ENCODE data around the gene MAML2. TPM values are rescaled to one million over a fixed set of nuclear protein-coding genes. Genes with fewer than 3 reads are reported as not detected.

The MAML2 gene
- total RNA-seq, 2 experiments from 2014 or later = 11.8 to 12.5 TPM

- DNase-seq (no peak), ATAC-seq (no peak)
- peaks cover 7% of the 10 kb centered on the region for H3K4me1 Mint-ChIP-seq (ENCODE audit: low read depth)
- peaks cover 10% of the 10 kb centered on the region for H3K36me3 Mint-ChIP-seq (ENCODE audit: low read depth)
- ChIA-PET CTCF (interaction anchor here (0.9 kb wide), 1 partner anchor 71 kb away, joined by 3 read pairs; no protein-coding TSS in a partner anchor), POLR2A (no interaction called here)
- TF ChIP-seq, protein P1, sequence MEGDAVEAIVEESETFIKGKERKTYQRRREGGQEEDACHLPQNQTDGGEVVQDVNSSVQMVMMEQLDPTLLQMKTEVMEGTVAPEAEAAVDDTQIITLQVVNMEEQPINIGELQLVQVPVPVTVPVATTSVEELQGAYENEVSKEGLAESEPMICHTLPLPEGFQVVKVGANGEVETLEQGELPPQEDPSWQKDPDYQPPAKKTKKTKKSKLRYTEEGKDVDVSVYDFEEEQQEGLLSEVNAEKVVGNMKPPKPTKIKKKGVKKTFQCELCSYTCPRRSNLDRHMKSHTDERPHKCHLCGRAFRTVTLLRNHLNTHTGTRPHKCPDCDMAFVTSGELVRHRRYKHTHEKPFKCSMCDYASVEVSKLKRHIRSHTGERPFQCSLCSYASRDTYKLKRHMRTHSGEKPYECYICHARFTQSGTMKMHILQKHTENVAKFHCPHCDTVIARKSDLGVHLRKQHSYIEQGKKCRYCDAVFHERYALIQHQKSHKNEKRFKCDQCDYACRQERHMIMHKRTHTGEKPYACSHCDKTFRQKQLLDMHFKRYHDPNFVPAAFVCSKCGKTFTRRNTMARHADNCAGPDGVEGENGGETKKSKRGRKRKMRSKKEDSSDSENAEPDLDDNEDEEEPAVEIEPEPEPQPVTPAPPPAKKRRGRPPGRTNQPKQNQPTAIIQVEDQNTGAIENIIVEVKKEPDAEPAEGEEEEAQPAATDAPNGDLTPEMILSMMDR (IDR thresholded peaks at IDR 0.05) = no peak
- intact Hi-C loops (cut with micrococcal nuclease) = no loop called here
- no peak overlapping the region for H3K27ac Mint-ChIP-seq
- no peak overlapping the region for H3K4me3 Mint-ChIP-seq
- H3K9me3 Mint-ChIP-seq = no peaks in the 10 kb centered on the region
- H3K27me3 Mint-ChIP-seq = no peaks in the 10 kb centered on the region
These were observed 349.3 kb downstream of the MAML2 start for GRCh38 chr11:95993438-95994298.

- POLR2A ChIA-PET = no interaction called here
- no peak for DNase-seq
- peaks cover 17% of the 10 kb centered on the region for H3K36me3 Mint-ChIP-seq (ENCODE audit: low read depth)
- no peak overlapping the region for H3K4me3 Mint-ChIP-seq
- peaks cover 9% of the 10 kb centered on the region for H3K4me1 Mint-ChIP-seq (ENCODE audit: low read depth)
- TF ChIP-seq, protein P1 (IDR thresholded peaks at IDR 0.05) = no peak
- intact Hi-C loops (cut with micrococcal nuclease) = no loop called here
- no peaks in the 10 kb centered on the region for H3K27me3 Mint-ChIP-seq
- no peaks in the 10 kb centered on the region for H3K9me3 Mint-ChIP-seq
- ATAC-seq = no peak
- no peak overlapping the region for H3K27ac Mint-ChIP-seq
- CTCF ChIA-PET = no interaction called here
These were observed 351.4 kb downstream of the MAML2 start for GRCh38 chr11:95991545-95991944.

GRCh38 chr11:95991101-95991500 is 351.9 kb downstream of the MAML2 start:
- no peak overlapping the region for H3K4me3 Mint-ChIP-seq
- POLR2A ChIA-PET = no interaction called here

DNA sequence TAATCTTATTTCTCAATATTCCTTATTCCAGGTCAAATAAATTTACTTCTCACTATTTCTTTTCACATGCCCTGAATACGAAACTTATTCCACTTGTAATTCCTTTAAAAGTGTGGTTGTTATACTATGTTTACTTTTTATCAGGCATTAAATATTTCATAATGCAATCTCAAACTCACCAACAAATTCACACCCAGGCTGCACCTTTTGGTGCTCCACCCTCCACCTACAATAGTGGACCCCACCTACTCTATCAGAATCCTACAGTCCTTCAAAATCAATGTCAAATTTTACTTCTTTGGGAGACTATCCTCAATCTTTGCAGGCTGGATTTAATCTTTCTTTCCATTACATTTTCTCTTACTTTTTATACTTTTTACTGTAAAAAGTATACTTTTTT is 353.2 kb downstream of the MAML2 start:
- H3K9me3 Mint-ChIP-seq = no peaks in the 10 kb centered on the region
- TF ChIP-seq, protein P1 (IDR thresholded peaks at IDR 0.05) = no peak
- H3K27me3 Mint-ChIP-seq = no peaks in the 10 kb centered on the region
- no peak overlapping the region for H3K27ac Mint-ChIP-seq
- DNase-seq = no peak
- CTCF ChIA-PET = no interaction called here
- H3K36me3 Mint-ChIP-seq (ENCODE audit: low read depth) = peaks cover 22% of the 10 kb centered on the region
- H3K4me3 Mint-ChIP-seq = no peak overlapping the region
- ATAC-seq = no peak
- H3K4me1 Mint-ChIP-seq (ENCODE audit: low read depth) = peaks cover 7% of the 10 kb centered on the region
- POLR2A ChIA-PET = no interaction called here
- intact Hi-C loops (cut with micrococcal nuclease) = no loop called here

More at GRCh38 chr11:95991101-95991500, 351.9 kb downstream of the MAML2 start:
- no peaks in the 10 kb centered on the region for H3K9me3 Mint-ChIP-seq
- H3K36me3 Mint-ChIP-seq (ENCODE audit: low read depth) = peaks cover 17% of the 10 kb centered on the region
- H3K4me1 Mint-ChIP-seq (ENCODE audit: low read depth) = peaks cover 9% of the 10 kb centered on the region
- TF ChIP-seq, protein P1 (IDR thresholded peaks at IDR 0.05) = no peak
- intact Hi-C loops (cut with micrococcal nuclease) = no loop called here
- no peak overlapping the region for H3K27ac Mint-ChIP-seq
- CTCF ChIA-PET = no interaction called here
- no peak for DNase-seq
- H3K27me3 Mint-ChIP-seq = no peaks in the 10 kb centered on the region
- no peak for ATAC-seq

DNA sequence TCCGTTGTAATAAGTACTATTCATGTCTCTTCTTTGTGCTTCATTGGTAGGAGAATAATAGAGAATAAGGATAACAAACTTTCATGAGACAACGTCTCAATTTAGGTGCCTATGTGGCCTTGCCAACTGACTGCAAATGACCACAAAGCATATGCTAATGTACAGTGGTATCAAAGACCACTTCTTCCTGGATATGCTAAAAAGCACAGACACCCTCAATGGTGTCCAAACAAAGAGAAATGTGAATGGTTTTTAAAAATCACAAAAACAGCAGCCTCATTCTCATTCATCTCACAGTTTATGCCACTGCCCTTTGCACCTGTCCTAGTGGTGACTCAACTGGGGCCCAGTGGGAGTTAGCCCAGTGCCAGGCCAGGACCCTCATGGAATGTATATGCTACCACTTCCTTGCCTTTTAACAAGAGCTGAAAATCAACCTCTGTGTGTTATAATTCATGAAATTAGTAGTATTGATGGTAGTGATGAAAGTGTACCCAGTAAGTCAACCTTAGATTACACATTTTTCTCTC is 353.9 kb downstream of the MAML2 start:
- TF ChIP-seq, protein P1 (IDR thresholded peaks at IDR 0.05) = no peak
- POLR2A ChIA-PET = no interaction called here
- Mint-ChIP-seq H3K4me1 (ENCODE audit: low read depth) (peaks cover 4% of the 10 kb centered on the region), H3K27ac (no peak overlapping the region), H3K36me3 (ENCODE audit: low read depth) (peaks cover 22% of the 10 kb centered on the region), H3K4me3 (no peak overlapping the region), H3K9me3 (no peaks in the 10 kb centered on the region), H3K27me3 (no peaks in the 10 kb centered on the region)
- ATAC-seq (no peak), DNase-seq (no peak)
- CTCF ChIA-PET = no interaction called here
- intact Hi-C loops (cut with micrococcal nuclease) = no loop called here

Data from activated CD8-positive, alpha-beta T cell treated with anti-CD3 and anti-CD28 coated beads for 36 hours (primary cell).